Thyroid gland (tissue), 4 donors: ENCODE data around the gene NGRN.

Experiments used
- CTCF ChIP-seq, 6 experiments: fragments of 200-600 bp in 3 of 6; fragments of 450-650 bp in 3 of 6; sonication (generic) in 3 of 6; IDR thresholded peaks; one replicate each; pipeline ENCODE4 v1.5.1; 2016 to 2019; ENCODE audit warnings: antibody characterized with exemption in 6 of 6, mild to moderate bottlenecking in 2 of 6, inconsistent platforms in 1 of 6, moderate library complexity in 1 of 6
- POLR2A ChIP-seq, 2 donors: fragments of 450-650 bp; IDR thresholded peaks; one replicate each; pipeline ENCODE4 v1.6.1; 2017; ENCODE audit warnings: antibody characterized with exemption in 2 of 2, mild to moderate bottlenecking in 2 of 2, moderate library complexity in 1 of 2

GRCh38 chr15:90228960-90229359, 36.5 kb upstream of the NGRN start:
- TF ChIP-seq CTCF (IDR thresholded peaks at IDR 0.05) (no peak), POLR2A (IDR thresholded peaks at IDR 0.05) (no peak)
